ENCODE results near the gene RAP1B.

The RAP1B gene

DNA sequence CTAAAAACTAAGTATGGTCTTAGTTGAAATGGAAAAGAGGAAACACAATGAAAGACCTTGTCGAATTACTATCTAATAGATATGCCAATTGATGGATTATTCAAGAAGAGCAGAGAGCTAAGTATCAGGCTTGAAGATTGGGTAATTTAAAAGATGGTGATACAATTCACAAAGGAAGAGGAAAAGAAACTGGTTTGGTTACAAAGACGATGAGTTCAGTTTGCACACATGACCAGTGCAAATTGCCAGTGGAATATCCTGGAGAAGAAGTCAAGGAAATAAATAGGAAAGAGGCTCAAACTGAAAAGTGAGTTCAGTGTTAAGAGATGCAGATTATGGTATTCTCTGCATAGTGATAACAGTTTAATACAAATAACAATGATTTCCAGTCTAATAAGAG is 2.5 kb upstream of the RAP1B start:
- DNase-seq (ENCODE audit: low spot score) = no peak
- TF ChIP-seq, protein P1, sequence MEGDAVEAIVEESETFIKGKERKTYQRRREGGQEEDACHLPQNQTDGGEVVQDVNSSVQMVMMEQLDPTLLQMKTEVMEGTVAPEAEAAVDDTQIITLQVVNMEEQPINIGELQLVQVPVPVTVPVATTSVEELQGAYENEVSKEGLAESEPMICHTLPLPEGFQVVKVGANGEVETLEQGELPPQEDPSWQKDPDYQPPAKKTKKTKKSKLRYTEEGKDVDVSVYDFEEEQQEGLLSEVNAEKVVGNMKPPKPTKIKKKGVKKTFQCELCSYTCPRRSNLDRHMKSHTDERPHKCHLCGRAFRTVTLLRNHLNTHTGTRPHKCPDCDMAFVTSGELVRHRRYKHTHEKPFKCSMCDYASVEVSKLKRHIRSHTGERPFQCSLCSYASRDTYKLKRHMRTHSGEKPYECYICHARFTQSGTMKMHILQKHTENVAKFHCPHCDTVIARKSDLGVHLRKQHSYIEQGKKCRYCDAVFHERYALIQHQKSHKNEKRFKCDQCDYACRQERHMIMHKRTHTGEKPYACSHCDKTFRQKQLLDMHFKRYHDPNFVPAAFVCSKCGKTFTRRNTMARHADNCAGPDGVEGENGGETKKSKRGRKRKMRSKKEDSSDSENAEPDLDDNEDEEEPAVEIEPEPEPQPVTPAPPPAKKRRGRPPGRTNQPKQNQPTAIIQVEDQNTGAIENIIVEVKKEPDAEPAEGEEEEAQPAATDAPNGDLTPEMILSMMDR (conservative IDR thresholded peaks at IDR 0.05; ENCODE audit: low read depth) = no peak
- H3K27ac ChIP-seq = no peak overlapping the region
- POLR2A ChIA-PET (ENCODE audit: low non-redundant PET) = no interaction called here
- CTCF ChIA-PET = no interaction called here

DNA sequence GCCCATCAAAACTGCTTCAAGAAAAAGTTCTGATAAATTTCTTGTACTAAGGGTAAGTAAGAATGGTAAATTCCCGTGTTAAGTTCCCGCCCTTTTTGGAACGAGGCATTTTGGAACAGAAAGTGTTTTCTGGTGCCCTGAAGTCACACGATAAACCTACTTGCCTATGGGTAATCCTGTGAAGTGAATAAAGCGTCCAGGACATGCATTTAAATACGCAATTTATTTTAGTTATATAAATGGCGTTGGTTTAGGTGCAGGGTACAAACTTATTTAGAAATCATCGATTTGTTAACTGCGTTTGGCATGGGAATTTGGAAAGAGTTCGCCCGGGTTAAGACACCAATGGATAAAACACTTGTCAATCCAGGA is 715 bp upstream of the RAP1B start:
- DNase-seq (ENCODE audit: low spot score) = no peak
- CTCF ChIA-PET = no interaction called here
- POLR2A ChIA-PET (ENCODE audit: low non-redundant PET) = interaction anchor here (1.0 to 1.2 kb wide), 3 partner anchors 10 to 25 kb away, joined by 3 to 4 read pairs (median 3); no protein-coding TSS in a partner anchor
- TF ChIP-seq, protein P1 (conservative IDR thresholded peaks at IDR 0.05; ENCODE audit: low read depth) = no peak
- H3K27ac ChIP-seq = peak overlapping the region; percentile 94

DNA sequence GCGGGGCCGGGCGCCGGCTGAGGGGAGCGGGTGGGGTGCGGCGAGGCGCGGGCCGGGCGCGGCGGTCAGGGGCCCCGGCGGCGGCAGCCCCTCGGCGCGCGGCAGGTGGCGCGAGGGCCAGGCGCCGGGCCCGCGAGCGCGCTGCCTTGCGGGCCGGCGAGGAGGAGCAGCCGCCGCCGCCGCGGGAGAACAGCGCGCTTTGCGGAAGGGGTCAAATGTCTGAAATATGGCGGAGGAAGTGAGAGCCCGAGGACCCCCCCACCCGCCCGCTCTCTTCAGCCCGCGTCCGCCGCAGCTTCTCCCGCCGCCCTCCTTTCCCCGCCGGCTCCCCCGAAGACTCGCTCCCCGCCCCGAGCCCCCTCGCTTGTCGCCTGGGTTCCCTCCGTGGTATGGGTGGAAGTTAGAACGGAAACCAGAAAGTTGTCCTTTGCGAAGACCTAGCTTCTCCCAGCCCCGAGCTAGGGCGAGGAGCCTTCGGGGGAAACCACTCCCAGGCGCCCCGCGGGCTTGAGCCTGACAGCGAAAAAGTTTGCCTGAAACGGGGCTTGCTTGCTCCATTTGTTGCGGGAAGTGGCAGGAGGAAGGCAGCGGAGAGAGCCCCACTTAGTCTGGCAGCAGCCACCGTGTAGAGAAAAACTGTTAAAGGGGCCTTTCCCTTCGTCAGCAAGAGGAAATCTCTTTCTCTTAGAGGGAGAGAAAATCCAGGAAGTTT is 551 bp downstream of the RAP1B start:
- DNase-seq (ENCODE audit: low spot score) = peak; percentile 35
- ChIA-PET POLR2A (ENCODE audit: low non-redundant PET) (interaction anchor here (1.0 to 1.2 kb wide), 2 partner anchors 15 to 26 kb away, joined by 3 to 4 read pairs; no protein-coding TSS in a partner anchor), CTCF (no interaction called here)
- TF ChIP-seq, protein P1 (conservative IDR thresholded peaks at IDR 0.05; ENCODE audit: low read depth) = no peak
- peak overlapping the region; percentile 94 for H3K27ac ChIP-seq

DNA sequence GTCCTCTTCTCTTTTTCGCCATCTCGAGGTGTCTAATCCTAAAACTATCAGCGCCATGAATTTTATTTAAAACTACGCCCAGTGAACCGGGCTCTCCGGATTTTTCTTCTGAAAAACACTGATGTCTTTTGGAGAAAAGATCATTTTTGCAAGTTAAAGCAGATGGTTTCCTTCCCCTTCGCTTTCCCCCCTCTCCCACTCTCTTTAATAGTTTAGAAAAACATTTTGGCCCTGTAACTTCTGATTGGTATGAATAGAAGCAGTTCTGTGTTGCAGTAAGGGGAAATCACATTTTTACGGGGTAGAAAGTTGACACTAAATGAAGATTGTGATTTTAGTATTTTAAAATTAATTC is 1.1 kb downstream of the RAP1B start:
- CTCF ChIA-PET = no interaction called here
- TF ChIP-seq, protein P1 (conservative IDR thresholded peaks at IDR 0.05; ENCODE audit: low read depth) = no peak
- peak overlapping the region; percentile 94 for H3K27ac ChIP-seq
- DNase-seq (ENCODE audit: low spot score) = no peak
- POLR2A ChIA-PET (ENCODE audit: low non-redundant PET) = no interaction called here

DNA sequence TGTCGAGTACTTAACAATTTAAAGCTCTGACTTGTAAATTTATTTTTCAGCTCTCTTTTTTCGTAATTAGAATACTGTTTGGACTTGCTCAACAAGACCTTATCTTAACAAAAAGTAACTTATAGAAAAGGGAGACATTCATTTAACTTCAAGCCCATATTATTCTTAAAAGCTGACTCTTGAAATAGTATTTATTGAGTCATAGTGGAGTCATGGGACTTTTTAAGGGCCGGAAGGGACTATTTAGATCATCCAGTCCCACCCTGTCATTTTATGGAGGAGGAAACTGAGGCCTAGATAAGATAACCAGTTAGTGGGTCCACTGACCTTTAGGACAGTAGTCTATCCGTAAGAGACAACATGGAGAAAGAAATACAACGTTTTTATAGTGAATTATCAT is 1.5 kb downstream of the RAP1B start:
- POLR2A ChIA-PET (ENCODE audit: low non-redundant PET) = no interaction called here
- CTCF ChIA-PET = interaction anchor here (0.7 kb wide), 1 partner anchor 164 kb away, joined by 3 read pairs; no protein-coding TSS in a partner anchor
- no peak for DNase-seq (ENCODE audit: low spot score)
- H3K27ac ChIP-seq = no peak overlapping the region
- TF ChIP-seq, protein P1 (conservative IDR thresholded peaks at IDR 0.05; ENCODE audit: low read depth) = no peak

DNA sequence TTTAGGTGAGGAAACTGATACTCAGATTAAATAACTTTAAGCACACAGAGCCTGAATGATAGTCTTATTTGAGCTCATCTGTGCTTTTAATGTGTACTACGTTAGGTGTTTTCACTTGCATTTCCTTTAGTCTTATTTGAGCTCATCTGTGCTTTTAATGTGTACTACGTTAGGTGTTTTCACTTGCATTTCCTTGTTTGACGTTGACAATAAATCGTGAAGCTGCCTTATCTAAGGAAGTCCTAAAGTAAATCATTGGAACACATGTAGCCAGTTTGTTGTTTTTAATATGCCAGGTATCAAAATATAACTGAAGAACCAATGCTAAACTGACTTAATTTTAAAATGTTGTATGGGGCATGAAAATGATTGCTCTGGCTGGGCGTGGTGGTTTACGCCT is 2.0 kb downstream of the RAP1B start:
- ChIA-PET POLR2A (ENCODE audit: low non-redundant PET) (no interaction called here), CTCF (interaction anchor here (0.7 kb wide), 1 partner anchor 163 kb away, joined by 3 read pairs; no protein-coding TSS in a partner anchor)
- TF ChIP-seq, protein P1 (conservative IDR thresholded peaks at IDR 0.05; ENCODE audit: low read depth) = no peak
- DNase-seq (ENCODE audit: low spot score) = no peak
- H3K27ac ChIP-seq = no peak overlapping the region

Data from RWPE1 (cell line).